Stimulated activated CD4-positive, alpha-beta T cell treated with anti-CD3 and anti-CD28 coated beads, Interleukin-1b, Interleukin-23, amount 100 ng/mL, for 1 hour (primary cell): ENCODE results near the gene GPR32.
"Not testable (repeated sequence)": the region's sequence is repeated elsewhere in the genome, so short reads cannot be mapped to it uniquely, and the experiment has no call there.

Experiments used
- DNase-seq, 2 donors: peaks; one replicate each; pipeline ENCODE4 v3.0.0-alpha.2; 2020; ENCODE audit warnings: low read depth in 2 of 2

Gene GPR32

DNA sequence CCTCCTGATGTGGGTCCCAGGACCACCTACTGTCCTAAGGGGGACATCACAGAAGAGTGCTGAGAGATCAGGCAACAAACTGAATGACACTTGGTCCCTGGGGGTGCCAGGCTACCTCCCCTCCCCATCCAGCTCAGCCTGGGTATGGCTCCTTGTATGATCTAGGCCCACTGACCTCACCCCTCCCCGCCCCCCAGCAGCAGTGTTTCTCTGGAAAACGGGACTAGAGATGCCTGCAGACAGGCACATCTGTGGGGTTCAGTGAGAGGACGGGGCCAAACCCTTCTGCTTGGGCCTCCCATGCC, 29.2 kb downstream of the GPR32 start:
- DNase-seq = no peak

DNA sequence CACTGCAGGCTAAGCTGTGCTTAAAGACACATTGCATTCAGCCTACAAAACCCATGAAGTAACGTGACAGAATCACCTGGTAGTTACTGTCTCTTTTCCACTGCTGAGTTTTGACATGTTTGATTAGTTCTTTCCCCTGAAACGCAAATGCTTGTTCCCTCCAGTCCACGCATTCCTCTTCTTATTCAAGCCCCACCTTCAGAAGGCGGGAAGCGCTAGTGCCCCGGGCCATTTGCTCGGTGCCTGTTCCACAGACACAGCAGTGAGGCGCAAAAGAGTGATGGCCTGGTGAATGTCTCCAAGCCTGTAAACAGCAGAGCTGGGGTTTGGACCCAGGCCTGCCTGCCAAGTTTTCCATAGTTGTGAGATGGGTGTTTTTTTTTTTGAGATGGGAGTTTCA, 30.8 kb downstream of the GPR32 start:
- no peak for DNase-seq

GRCh38 chr19:50803633-50804419, 33.6 kb downstream of the GPR32 start:
- DNase-seq = no peak

- DNase-seq = peak; percentile 94 to 97
Observed at GRCh38 chr19:50804420-50805272, 34.4 kb downstream of the GPR32 start.

DNA sequence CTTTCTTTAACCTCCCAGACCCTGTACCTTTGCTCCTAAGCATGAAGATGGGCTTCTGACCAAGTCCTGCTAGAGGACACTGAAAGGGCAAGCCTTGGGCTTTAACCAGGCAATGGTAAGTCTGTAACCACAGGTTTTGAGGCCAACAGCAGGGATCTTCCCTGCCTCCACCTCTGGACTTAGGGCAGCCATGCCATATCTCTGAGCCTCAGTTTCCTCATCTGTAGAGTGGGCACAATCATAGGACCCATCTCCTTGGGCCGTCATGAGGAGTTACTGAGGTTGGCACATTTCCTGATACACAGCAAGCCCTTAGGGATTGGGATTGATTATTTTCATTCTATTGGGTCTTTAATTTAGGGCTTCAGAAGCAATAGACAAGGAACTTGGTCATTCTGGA, 38.6 kb downstream of the GPR32 start:
- DNase-seq = no peak

DNA sequence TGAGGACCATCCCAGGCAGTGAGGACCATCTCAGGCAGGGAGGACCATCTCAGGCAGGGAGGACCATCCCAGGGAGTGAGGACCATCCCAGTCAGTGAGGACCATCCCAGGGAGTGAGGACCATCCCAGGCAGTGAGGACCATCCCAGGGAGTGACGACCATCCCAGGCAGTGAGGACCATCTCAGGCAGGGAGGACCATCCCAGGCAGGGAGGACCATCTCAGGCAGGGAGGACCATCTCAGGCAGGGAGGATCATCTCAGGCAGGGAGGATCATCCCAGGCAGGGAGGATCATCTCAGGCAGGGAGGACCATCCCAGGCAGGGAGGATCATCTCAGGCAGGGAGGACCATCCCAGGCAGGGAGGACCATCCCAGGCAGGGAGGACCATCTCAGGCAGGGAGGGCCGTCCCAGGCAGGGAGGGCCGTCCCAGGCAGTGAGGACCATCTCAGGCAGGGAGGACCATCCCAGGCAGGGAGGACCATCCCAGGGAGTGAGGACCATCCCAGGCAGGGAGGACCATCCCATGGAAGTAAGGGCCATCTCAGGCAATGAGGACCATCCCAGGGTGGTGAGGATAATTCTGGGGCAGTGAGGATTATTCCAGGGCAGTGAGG, 41.5 kb downstream of the GPR32 start:
- not testable (repeated sequence) for DNase-seq

DNA sequence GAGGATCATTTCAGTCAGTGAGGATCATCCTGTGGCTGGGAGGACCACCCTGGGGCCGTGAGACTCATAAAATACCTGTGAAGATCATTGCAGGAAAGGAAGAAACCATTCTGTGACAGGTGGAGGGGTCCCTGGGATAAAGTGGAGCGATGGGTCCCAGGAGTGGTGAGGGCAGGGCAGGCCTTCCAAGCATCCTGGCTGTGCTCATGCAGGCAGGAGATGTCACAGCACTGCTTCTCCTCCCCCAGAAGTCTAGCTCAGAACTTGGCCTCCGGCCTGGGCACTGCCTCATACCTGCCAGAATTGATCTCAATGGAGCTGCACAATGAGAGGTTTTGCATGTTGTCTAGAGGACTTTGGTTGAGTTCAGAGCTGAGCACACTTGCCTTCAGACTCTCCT, 42.2 kb downstream of the GPR32 start:
- DNase-seq = no peak

GRCh38 chr19:50814883-50815282, 44.6 kb downstream of the GPR32 start:
- DNase-seq = no peak

GRCh38 chr19:50815439-50815838, 45.2 kb downstream of the GPR32 start:
- no peak for DNase-seq

DNA sequence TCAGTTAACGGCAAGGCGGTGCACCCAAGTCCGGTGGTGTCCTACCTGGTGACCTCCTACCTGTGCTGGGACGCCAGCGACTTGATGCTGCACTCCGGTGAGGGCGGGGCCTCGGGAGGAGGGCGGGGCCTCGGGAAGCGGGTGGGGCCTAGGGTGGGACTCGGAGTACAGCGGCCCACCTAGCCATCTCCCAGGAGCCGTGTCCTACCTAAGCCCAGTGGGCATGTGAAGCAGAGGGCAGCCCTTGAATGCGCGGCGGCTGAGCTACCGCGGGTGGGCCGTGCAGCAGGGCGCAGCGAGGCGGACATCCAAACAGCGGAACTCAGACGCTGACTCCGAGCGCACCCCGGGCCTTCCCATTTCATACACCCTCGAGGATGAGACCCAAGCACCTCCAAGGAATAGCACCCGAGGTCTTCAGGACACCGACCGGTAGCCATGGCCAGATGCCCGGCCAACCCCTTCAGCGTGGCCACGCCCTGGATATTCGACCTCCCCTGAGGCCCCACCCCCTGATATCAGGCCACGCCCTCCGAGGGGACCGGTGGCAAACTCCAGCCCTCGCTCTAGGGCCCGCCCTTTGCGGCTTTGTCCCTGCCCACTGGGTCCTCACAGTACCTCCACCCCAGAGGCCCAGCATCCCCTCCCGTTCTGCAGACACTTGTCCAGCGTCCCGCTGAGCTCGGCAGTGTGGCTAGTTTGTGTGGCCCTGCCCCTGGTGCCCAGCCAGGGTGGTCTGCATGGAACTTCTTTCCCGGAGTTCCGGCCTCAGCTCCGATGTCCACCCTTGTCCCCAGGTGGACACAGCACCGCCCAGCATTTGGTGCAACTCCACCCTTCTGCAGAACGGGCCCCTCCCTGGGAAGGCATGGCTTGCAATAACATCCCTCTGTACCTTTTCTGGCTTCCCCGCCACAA, 47.9 kb downstream of the GPR32 start:
- no peak for DNase-seq

- DNase-seq = no peak
Observed at GRCh38 chr19:50818859-50819472, 48.7 kb downstream of the GPR32 start.

- DNase-seq = no peak
Observed at GRCh38 chr19:50819636-50820035, 49.4 kb downstream of the GPR32 start.

DNA sequence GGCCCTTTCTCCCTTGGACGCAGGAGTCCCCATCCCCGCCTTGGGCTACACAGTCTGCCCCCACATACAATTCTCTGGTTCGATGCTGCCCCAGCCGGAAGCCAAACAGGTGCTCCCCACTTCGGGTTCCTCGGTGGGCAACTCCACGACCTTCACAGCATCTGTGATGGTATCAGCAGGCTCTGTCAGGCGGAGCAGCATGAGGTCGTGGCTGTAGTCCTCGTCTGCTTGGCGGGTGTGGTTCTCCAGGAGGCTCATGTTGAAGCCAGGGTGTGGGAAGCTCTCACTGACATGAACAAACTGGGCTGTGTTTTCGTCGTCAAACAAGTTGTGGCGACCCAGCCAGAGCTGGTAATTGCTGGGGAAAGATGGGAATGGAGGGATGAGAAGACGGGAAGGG, 49.8 kb downstream of the GPR32 start:
- DNase-seq = no peak

GRCh38 chr19:50820549-50821247, 50.4 kb downstream of the GPR32 start:
- DNase-seq = no peak

DNA sequence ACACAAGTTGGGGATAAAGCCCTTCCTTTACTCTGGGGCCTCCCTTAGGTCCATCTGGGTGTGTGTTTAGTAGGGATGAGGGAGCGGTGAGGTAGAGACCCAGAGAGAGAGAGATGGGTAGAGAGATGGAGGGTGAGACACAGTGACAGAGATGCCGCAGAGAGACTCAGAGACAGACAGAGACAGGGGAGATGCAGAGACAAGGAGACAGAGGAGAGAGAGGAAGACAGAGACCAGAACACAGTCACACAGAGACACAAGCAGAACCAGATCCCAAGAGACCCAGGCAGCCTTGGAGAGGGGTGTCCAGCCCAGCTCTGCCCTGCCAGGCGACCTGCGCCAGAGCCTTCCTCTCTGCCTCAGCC, 51.0 kb downstream of the GPR32 start:
- DNase-seq = no peak
